AG04449 (cell line): Measurements from ENCODE around the gene DHX32.

Experiments
- CTCF ChIA-PET: fragments of 350-600 bp; formaldehyde crosslinking; extraction: SDS; loops from one replicate; lab custom pipeline; 2021; ENCODE audit warnings: antibody characterized with exemption; lab: Yijun Ruan, JAX
- POLR2A ChIA-PET: fragments of 400-600, 350-600 bp; formaldehyde crosslinking; extraction: SDS; loops from one replicate; lab custom pipeline; 2020; ENCODE audit warnings: antibody characterized with exemption, inconsistent platforms; lab: Yijun Ruan, JAX
- DNase-seq: peaks from one replicate; pipeline ENCODE4 v3.0.0-alpha.2; 2010; ENCODE audit warnings: low read depth, low spot score
- H3K4me3 ChIP-seq: 2 replicates; pipeline ENCODE4 v1.5.1; 2011; ENCODE audit warnings: low read depth, mild to moderate bottlenecking, control low read depth, low read length
- TF ChIP-seq, protein P1 (sequence below): IDR thresholded peaks from one replicate; pipeline ENCODE4 v1.5.1; 2011; ENCODE audit warnings: mild to moderate bottlenecking, moderate library complexity, low read length, control low read depth, inconsistent platforms; ENCODE audit not compliant: insufficient read depth; ENCODE audit errors: missing control alignments

Gene DHX32

DNA sequence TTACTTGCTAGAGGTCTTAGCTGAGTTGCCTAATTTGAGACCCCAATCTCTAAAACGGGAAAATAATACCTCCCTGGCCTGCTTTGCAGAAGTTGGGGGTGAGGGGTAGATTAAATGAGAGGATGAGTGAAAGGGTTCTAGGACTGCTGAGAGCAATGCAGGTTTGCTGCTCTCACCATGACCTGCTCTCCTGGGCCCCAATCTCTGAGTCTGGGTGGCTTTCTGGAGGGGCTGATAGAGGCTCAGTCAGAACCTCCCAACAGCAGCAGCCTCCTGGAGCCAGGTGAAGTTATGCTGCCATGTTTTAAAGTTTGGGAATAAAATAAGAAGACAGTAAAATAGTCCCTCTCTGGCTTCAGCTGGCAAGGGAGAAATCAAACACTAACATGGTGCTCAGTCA, 65.3 kb downstream of the DHX32 start:
- DNase-seq: no peak
- CTCF ChIA-PET: no interaction called here
- H3K4me3 ChIP-seq: no peak overlapping the region
- POLR2A ChIA-PET: no interaction called here
- TF ChIP-seq, protein P1, sequence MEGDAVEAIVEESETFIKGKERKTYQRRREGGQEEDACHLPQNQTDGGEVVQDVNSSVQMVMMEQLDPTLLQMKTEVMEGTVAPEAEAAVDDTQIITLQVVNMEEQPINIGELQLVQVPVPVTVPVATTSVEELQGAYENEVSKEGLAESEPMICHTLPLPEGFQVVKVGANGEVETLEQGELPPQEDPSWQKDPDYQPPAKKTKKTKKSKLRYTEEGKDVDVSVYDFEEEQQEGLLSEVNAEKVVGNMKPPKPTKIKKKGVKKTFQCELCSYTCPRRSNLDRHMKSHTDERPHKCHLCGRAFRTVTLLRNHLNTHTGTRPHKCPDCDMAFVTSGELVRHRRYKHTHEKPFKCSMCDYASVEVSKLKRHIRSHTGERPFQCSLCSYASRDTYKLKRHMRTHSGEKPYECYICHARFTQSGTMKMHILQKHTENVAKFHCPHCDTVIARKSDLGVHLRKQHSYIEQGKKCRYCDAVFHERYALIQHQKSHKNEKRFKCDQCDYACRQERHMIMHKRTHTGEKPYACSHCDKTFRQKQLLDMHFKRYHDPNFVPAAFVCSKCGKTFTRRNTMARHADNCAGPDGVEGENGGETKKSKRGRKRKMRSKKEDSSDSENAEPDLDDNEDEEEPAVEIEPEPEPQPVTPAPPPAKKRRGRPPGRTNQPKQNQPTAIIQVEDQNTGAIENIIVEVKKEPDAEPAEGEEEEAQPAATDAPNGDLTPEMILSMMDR: no peak

DNA sequence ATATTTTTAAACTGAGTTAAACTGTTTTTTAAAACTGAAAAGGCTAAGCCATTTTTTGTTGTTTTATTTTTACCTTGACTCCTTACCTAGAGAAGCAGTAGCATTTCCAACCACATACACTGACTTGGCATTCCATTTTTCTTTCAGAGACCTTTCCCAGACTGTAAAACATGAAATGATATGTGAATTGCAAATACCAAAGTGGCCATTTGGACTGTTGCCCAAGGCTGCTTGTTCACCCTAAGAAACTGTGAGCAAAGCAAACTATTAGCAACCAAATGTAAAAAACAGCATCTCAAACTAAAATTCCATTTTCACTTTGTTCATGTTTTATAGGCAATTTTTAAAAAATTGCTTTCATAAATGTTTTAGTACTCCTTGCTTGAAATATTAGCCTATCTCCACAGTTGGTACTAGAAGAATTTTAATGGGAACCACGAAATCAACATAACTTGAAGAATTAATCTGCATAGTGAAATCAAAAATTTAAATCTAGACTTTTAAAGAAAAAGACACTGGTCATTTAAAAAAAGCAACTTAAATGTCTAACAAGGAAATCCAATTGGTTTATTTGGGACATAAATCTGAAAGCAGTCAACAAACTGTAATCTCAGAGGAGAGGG, 68.9 kb downstream of the DHX32 start:
- POLR2A ChIA-PET: no interaction called here
- CTCF ChIA-PET: no interaction called here
- H3K4me3 ChIP-seq: no peak overlapping the region
- TF ChIP-seq, protein P1: no peak
- peak; percentile 72 for DNase-seq

DNA sequence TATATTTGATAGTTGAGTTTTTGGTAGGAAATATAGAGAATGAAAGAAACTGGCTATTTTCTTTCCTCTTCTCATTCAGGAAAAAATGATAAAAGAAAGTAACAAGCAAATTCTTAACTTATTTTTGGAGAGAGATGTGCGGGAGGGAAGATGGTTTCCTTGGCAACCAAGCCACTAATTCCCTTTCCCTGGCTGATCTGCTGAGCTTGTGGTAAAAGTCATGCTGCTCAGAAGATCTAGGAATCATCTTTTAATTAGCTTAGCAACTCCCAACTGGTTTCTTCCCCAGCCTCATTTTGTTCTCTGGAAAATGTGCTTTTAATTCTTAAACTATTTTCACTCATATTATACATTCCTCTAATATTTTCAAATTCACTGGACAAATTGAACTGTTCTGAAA, 69.8 kb downstream of the DHX32 start:
- DNase-seq: peak; percentile 31
- no peak overlapping the region for H3K4me3 ChIP-seq
- ChIA-PET CTCF (no interaction called here), POLR2A (no interaction called here)
- TF ChIP-seq, protein P1: no peak

DNA sequence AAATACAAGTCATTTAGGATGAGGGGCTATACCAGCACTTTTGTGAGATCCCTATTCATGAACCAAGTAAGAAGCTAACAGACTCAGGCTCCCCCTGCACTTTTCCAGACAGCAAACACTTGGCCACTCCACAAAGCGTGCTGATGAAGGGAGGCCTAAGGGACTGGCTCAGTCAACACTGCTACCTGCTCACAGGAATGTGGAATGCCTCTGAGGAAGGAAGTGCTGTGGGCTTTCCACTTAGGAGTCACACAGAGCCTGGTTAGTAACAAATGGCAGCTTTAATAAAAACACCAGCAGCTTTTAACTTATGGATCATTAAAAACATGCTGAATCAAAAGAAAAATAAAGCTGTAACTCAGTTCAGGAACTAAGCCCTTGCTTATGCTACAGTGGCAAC, 73.0 kb downstream of the DHX32 start:
- CTCF ChIA-PET: no interaction called here
- no peak for DNase-seq
- TF ChIP-seq, protein P1: no peak
- POLR2A ChIA-PET: no interaction called here
- H3K4me3 ChIP-seq: no peak overlapping the region

DNA sequence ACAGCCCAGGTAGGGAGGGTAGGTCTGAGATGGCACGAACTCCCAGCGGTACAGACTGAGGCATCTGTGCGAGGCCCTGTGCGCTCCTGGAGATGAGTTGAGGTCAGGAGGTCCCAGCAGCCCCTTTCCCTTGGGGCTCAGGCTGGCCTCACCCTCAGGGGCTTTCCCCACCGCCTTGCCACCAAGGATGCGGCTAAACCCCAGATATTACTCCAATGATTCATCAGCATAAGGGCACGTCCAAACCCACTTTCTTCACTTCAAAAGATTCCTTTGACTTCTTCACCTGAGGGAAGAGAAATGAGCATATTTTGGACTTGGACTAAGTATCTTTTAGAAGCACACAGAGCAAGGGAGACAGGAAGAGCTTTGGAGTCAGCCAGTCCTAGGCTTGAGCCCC, 78.4 kb downstream of the DHX32 start:
- ChIA-PET POLR2A (no interaction called here), CTCF (no interaction called here)

DNA sequence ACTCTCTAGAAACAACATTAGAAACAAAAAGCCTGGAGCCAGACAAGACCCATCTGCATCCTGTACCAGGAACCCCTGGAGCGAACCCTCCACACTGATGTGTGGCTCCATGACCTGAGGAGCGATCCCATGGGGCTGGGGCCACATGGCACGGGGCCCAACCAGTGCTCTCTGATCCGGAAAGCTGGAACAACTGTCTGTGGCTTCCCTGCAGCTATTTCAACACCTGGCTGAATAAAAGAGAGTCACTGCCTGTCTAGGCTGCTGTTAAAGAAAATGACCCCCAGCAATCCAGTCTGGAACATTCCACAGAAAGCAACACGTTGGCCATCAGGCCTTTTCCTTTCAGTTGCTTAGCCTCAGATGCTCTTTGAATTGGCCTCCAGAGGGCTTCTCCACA, 79.0 kb downstream of the DHX32 start:
- ChIA-PET POLR2A (no interaction called here), CTCF (no interaction called here)
- TF ChIP-seq, protein P1: no peak
- H3K4me3 ChIP-seq: no peak overlapping the region
- DNase-seq: no peak

More for the DNA sequence above, 78.4 kb downstream of the DHX32 start:
- no peak overlapping the region for H3K4me3 ChIP-seq
- TF ChIP-seq, protein P1: no peak
- no peak for DNase-seq
